IPS-15b (cell line): Measurements from ENCODE around the gene HELZ.
"Not testable (repeated sequence)": the region's sequence is repeated elsewhere in the genome, so short reads cannot be mapped to it uniquely, and the experiment has no call there.

Experiments
- H3K27me3 ChIP-seq: one replicate; pipeline ENCODE4 v1.6.1; 2013; ENCODE audit warnings: low read length; ENCODE audit not compliant: control insufficient read depth, insufficient read depth
- H3K36me3 ChIP-seq: one replicate; pipeline ENCODE4 v1.6.1; 2013; ENCODE audit warnings: low read length; ENCODE audit not compliant: control insufficient read depth, insufficient read depth
- H3K4me1 ChIP-seq: one replicate; pipeline ENCODE4 v1.6.1; 2013; ENCODE audit warnings: mild to moderate bottlenecking, low read length; ENCODE audit not compliant: control insufficient read depth, insufficient read depth
- H3K4me3 ChIP-seq: one replicate; pipeline ENCODE4 v1.5.1; 2013; ENCODE audit warnings: low read depth, low read length
- H3K9ac ChIP-seq: one replicate; pipeline ENCODE4 v1.6.1; 2013; ENCODE audit warnings: low read depth, mild to moderate bottlenecking, low read length
- H3K9me3 ChIP-seq: one replicate; pipeline ENCODE4 v1.6.1; 2013; ENCODE audit warnings: mild to moderate bottlenecking, low read length; ENCODE audit not compliant: control insufficient read depth, insufficient read depth

The HELZ gene

DNA sequence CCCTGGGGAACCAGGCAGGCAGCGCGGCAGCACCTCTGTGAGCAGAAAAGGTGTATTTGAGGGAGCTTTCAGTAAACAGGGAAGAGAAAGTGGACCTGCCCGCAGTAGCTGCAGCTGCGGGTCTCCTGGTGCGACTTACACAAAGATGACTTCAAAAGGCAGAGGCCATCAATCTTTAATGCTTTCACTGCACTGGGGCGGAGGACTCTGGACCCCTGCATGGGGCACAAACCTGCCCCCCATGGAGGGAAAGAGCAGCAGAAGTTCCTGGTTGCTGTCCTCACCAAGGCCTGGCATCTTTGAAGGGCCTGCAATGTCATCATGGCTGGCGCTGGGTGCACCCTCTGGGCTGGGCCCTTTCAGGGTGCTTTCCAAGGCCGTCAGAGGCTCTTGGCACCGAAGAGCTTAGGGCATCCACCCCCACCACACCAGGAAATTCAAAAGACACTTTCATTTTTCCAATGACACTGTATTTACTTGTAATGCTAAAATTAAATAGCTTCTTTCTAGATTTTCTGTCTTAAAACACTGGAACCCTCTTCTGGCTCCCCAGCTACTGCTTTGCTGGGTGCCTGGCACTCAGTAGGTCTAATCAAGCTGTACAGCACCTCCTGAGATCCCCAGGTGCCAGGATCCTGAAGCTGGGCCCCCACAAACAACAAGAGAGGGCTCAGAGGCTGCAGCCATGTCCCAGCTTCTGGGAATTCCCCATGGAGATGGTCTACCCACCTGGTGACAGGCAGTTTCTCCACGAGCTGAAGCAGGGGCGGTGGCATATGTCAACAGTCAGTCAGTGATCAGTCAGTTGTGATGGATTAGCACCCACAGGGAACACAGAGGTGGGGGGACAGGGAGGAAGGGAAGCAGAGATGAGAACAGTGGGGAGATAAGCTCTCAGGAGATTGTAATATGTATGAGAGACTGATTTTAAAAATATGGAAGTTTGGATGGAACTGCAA lies 202.8 kb downstream of the HELZ start:
- H3K4me1 ChIP-seq: no peaks in the 10 kb centered on the region
- H3K4me3 ChIP-seq: no peak overlapping the region
- H3K36me3 ChIP-seq: no peaks in the 10 kb centered on the region
- no peaks in the 10 kb centered on the region for H3K27me3 ChIP-seq
- no peaks in the 10 kb centered on the region for H3K9me3 ChIP-seq
- H3K9ac ChIP-seq: no peak overlapping the region

DNA sequence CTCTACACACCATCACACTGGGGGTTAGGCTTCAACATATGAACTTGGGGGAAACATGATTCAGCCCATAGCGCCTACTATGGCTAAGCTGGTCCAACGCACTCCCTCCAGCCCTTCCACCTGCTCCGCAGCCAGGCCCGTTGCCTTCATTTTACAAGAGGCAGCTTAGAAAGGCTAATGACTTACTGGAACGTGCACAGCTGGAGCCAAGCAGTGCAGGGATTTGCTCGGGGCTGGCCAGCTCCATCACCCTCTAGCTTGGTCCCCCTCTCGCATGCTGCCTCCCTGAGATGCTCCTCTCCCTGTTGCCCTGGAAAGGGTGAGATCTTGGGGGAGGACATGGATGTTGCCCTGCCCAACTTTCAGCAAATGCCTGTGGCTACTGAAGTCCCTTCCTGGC lies 203.5 kb downstream of the HELZ start:
- Histone ChIP-seq H3K4me3 (no peak overlapping the region), H3K27me3 (no peaks in the 10 kb centered on the region), H3K9ac (no peak overlapping the region), H3K36me3 (no peaks in the 10 kb centered on the region), H3K4me1 (no peaks in the 10 kb centered on the region), H3K9me3 (no peaks in the 10 kb centered on the region)

DNA sequence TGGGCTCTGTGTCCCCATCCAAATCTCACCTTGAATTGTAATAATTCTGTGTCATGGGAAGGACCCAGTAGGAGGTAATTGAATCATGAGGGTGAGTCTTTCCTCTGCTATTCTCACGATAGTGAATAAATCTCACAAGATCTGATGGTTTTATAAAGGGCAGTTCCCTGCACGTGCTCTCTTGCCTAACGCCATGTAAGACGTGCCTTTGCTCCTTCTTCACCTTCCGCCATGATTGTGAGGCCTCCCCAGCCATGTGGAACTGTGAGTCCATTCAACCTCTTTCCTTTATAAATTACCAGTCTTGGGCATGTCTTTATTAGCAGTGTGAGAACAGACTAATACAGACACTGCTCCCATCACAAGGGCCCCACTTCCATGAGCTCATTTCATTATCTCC lies 203.9 kb downstream of the HELZ start:
- not testable (repeated sequence) for H3K9me3 ChIP-seq, H3K9ac ChIP-seq, H3K4me1 ChIP-seq, H3K36me3 ChIP-seq, H3K4me3 ChIP-seq, H3K27me3 ChIP-seq

DNA sequence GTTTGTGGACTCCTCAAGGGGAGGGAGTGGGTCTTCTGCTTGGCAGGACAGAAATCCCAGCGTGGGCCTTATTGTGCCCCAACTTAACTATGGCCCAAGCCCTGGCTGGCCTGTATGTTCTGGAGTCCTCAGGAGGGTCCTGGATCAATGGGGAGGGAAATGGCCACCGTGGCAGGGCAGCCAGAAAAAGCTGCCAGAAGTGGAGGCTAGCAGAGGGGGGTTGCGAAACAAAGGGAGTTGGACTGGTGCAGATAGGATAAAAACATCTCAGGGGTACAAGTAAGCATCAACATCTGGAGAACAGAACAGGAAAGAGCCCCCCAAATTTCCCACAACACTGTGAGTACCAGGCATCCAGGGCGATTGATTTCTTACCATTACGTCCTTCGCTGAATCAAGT lies 204.3 kb downstream of the HELZ start:
- H3K4me3 ChIP-seq: no peak overlapping the region
- no peaks in the 10 kb centered on the region for H3K27me3 ChIP-seq
- no peaks in the 10 kb centered on the region for H3K9me3 ChIP-seq
- no peaks in the 10 kb centered on the region for H3K36me3 ChIP-seq
- H3K9ac ChIP-seq: no peak overlapping the region
- no peaks in the 10 kb centered on the region for H3K4me1 ChIP-seq

DNA sequence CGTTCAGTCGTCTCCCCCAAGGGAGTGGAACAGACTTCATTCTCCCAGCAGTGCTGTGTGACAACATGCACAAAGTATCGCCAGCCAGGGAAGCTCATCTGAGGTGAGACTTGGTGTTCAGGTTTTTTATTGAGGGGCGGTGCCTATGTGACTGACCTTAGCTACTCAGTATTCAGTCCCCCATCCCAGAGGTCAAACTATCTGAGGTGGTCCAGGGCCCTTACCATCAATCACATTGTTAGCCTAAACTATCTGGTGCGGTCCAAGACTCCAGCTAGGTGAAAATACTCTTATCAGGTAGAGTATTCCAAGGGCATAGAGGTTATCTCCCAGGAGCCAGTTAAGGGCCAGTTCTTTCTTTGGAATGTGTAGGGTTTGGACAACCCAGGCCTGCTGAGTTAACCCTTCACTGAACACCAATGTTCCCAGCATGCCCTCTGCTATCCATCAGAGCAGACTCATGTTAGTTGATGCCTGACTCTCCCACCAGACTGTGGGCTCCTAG lies 206.1 kb downstream of the HELZ start:
- no peaks in the 10 kb centered on the region for H3K4me1 ChIP-seq
- no peaks in the 10 kb centered on the region for H3K36me3 ChIP-seq
- H3K4me3 ChIP-seq: no peak overlapping the region
- no peaks in the 10 kb centered on the region for H3K9me3 ChIP-seq
- H3K27me3 ChIP-seq: no peaks in the 10 kb centered on the region
- no peak overlapping the region for H3K9ac ChIP-seq

DNA sequence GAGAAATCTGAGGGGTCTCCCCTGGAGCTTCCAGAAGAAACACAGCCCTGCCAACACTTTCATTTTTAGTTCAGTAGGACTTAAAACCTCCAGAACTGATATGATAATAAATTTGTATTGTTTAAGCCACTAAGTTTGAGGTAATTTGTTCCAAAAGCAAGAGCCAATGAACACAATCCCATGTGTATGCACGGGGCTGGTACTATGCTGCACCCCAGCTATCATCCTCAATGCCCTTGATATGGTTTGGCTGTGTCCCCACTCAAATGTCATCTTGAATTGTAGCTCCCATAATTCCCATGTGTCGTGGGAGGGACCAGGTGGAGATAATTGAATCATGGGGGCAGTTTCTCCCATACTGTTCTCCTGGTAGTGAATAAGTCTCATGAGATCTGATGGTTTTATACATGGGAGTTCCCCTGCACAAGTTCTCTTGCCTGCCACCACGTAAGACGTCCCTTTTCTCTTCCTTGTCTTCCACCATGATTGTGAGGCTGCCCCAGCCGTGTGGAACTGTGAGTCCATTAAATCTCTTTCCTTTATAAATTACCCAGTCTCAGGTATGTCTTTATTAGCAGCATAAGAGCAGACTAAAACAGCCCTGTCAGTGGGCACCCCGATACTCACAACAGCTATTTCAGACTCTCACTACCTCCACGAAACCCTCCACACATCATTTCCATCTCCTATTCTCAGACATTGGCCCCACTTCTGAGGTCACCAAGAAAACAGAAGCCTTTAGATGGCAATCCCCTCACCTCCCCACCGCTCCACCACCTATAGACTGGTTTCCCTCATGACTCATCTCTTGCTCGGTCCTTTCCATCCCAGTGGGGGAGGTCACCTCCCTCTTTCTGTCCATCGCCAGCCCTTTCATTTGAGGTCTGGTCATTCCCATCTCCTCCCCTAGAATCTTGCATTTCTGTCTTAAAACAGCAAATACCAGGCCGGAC lies 209.6 kb downstream of the HELZ start:
- Histone ChIP-seq H3K9ac (no peak overlapping the region), H3K4me3 (no peak overlapping the region), H3K36me3 (no peaks in the 10 kb centered on the region), H3K9me3 (no peaks in the 10 kb centered on the region), H3K4me1 (no peaks in the 10 kb centered on the region), H3K27me3 (no peaks in the 10 kb centered on the region)

DNA sequence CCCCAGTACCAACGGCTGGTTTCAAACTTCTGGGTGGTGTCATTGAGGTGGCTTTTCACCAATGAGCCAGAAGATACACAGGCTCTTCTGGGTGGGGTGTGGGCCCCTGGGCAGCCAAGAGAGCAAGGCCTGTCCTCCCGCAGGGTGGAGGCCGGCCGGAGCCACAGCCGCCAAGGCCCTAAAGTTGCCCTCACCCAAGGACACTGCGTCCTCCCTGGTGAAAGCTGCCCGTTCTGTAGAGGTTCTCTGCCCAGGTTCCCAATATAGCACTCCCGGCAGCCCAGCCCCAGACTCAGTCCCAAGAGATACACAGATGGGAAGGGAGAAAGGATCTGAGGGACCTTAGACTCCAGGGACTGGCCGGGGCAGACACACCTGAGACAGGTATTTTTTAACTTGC lies 211.4 kb downstream of the HELZ start:
- Histone ChIP-seq H3K36me3 (no peaks in the 10 kb centered on the region), H3K4me3 (no peak overlapping the region), H3K9me3 (no peaks in the 10 kb centered on the region), H3K27me3 (no peaks in the 10 kb centered on the region), H3K4me1 (no peaks in the 10 kb centered on the region), H3K9ac (no peak overlapping the region)

DNA sequence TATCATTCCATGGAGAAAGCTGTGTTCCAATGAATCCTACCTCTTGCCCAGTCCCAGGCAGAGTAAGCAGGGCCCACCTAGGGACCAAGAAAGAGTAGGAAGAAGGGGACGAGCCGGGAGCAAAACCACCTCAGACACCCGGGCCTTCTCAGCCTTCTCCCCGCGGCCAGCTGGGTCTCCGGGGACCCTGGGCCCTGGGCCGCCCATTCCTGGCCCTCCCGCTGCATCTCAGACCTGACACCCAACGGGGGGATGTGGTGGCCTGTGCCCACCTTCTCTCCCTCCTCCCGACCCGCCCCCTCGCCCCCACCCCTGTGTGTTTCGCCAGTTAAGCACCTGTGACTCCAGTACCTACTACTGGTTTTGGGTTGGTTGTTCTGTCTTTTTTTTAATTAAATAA lies 212.0 kb downstream of the HELZ start:
- Histone ChIP-seq H3K9ac (no peak overlapping the region), H3K36me3 (no peaks in the 10 kb centered on the region), H3K9me3 (no peaks in the 10 kb centered on the region), H3K4me3 (no peak overlapping the region), H3K4me1 (no peaks in the 10 kb centered on the region), H3K27me3 (no peaks in the 10 kb centered on the region)

DNA sequence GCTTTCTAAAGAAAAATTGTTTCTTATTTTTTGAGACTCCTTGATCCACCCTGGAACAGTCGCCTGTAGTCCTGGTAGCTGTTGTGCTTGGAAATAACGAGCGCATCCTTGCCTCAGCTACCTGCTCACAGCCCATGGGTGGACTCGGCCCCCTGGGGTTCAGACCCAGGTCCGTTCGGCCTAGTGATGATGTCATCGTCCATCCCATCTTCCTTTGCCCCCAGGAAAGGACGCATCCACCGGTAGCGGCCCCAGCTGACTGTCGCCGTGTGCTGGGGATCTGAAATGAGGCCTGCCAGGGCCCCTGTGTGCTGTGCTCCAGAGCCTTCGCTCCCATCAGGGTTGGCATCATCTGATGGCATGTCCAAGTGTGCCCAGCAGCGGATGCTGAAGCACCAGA lies 212.6 kb downstream of the HELZ start:
- Histone ChIP-seq H3K27me3 (no peaks in the 10 kb centered on the region), H3K4me1 (no peaks in the 10 kb centered on the region), H3K9me3 (no peaks in the 10 kb centered on the region), H3K36me3 (no peaks in the 10 kb centered on the region), H3K4me3 (no peak overlapping the region), H3K9ac (no peak overlapping the region)

DNA sequence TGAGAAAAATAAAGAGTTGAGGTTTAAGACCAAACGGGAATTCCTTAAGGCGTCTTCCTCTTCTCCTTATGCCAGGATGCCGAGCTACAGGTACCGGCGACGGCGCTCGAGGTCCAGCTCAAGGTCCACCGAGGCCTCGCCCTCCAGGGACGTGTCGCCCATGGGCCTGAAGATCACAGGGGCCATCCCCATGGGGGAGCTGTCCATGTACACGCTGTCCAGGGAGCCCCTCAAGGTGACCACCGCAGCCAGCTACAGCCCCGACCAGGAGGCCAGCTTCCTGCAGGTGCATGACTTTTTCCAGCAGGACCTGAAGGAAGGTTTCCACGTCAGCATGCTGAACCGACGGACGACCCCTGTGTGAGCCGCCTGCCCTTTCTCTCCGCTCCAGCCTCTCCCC lies 214.4 kb downstream of the HELZ start:
- no peaks in the 10 kb centered on the region for H3K36me3 ChIP-seq
- no peak overlapping the region for H3K9ac ChIP-seq
- H3K4me1 ChIP-seq: no peaks in the 10 kb centered on the region
- H3K9me3 ChIP-seq: no peaks in the 10 kb centered on the region
- no peaks in the 10 kb centered on the region for H3K27me3 ChIP-seq
- no peak overlapping the region for H3K4me3 ChIP-seq

DNA sequence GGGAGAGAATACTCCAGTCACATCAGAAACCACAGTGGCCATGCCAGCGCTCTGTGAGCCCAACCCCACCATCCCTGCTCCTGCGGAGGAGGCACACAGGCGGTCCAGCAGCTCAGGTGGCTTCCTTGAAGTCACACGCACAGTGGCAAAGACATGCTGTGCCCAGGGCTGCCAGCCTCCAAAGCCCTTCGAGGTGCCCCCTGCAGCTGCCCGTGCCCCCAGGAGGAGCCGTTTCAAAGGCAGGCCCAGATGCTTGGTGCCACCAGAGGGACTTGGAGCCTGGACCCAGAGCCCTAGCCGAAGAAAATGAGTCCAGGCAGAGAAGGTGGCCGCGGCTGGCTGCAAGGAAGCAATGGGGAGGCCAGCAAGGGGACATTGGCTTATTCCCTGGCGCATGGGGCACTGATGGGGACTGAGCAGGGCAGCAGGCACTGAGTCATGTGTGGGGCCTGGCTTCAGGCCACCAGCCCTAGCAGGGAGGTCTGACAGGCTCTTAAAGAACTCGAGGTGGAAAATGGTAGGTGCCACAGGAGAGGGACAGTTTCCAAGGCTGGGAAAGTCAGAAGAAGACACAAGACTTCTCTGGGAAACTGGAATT lies 217.9 kb downstream of the HELZ start:
- Histone ChIP-seq H3K9me3 (no peaks in the 10 kb centered on the region), H3K36me3 (no peaks in the 10 kb centered on the region), H3K27me3 (no peaks in the 10 kb centered on the region), H3K9ac (no peak overlapping the region), H3K4me3 (no peak overlapping the region), H3K4me1 (no peaks in the 10 kb centered on the region)
